Astrocyte of the hippocampus (primary cell): ENCODE results near the gene GK.
"Not testable (repeated sequence)": the region's sequence is repeated elsewhere in the genome, so short reads cannot be mapped to it uniquely, and the experiment has no call there.

Experiments
- DNase-seq: peaks from one replicate; pipeline ENCODE4 v3.0.0; 2011; ENCODE audit warnings: low read depth, low spot score

Gene GK

DNA sequence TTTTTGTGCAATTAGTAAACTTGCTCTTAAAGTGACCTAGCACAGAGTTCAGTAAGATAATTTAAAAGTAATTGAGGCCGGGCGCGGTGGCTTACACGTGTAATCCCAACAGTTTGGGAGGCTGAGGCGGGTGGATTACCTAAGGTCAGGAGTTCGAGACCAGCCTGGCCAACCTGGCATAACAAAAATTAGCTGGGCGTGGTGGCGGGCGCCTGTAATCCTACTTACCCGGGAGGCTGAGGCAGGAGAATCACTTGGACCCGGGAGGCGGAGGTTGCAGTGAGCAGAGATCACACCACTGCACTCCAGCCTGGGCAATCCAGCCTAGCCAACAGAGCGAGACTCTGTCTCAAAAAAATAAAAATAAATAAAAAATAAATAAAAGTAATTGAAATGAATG, 1.2 kb downstream of the GK start:
- DNase-seq: not testable (repeated sequence)

DNA sequence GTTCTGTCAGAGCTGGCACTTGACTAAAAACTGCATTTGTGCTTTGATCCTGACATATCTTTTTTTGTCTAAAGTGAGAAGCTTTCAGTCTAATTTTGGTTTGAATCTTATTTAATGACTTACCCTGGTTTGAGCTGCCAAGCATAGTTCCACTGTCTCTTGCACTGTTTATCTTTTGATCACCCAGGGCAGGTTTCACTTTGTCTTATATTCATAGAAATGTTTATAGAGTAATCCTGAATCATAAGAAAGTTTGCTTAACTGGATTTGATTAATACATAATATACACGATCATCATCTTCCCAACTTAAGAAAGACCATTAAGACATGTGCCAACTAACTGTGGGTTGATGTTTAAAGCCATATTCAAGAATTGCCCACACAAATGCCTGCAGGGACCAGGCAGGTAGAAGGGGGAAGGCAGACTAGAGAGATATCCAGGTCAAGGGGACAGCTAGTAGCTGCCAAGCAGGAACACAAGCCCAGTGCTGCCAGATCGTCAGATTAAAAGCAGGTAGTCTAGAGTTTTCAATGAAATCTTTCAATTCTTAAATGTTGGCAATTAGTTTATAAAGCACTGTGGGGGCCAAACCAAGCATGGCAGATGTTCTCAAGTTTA, 1.9 kb downstream of the GK start:
- no peak for DNase-seq

DNA sequence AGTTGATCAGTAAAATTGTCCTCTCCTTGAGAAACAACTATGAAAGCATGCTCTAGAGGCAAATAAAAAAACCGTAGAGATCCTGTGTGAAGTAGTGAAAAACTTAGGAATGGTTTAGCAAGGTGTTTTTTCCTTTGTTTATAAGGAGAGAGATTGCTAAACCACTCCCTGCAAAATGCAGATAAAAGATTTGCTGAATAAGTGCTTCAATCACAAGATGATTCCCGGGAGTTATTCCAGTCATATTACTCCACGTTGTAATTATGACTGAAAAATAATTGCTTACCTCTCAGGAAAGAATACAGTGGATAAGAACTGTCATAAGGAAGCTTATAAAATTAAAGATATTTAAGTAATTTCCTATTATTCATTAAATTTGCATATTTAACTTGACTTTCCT, 2.8 kb downstream of the GK start:
- DNase-seq: no peak

DNA sequence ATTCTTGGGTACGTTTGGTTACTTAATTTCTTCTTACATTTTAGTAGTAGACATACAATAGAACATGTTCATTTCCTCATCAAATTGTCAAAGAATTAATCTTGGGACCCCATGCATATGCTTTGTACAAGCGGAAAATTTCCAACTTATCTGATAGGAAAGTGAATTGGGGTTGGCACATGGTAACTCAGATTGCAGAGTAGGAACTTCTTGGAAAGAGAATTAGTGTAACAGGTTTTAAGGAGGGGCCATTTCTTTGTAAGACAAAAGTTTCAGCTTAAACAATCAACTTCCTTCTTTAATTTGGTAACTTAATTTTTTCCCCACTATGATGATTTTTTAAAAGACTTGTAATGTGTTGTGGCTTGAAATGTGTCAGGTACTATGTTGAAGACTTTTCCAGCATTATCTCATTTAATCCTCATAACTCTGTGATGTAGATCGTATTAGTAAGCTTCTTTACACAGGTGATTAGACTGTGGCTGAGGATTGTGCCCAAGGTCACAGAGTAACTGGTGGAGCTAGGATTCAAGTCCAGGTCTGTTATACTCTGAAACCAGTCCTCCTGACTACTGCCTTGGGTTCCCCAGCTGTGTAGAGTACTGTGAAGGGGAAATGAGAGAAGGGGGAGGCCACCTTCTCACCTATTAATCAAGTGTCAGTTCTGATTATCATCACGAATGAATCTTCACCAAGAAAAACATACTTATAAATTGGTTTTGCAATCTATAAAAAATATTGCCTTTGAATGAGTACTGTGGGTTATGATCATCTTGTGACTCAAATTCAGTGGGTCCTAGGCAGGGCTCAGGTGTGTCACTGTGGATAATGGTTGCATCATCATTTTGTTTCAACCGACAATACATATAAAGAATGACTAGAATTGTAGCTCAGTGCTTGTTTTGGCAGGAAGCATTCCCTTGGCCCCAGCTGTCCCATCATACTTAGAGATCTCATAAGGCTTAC, 4.3 kb downstream of the GK start:
- DNase-seq: no peak

DNA sequence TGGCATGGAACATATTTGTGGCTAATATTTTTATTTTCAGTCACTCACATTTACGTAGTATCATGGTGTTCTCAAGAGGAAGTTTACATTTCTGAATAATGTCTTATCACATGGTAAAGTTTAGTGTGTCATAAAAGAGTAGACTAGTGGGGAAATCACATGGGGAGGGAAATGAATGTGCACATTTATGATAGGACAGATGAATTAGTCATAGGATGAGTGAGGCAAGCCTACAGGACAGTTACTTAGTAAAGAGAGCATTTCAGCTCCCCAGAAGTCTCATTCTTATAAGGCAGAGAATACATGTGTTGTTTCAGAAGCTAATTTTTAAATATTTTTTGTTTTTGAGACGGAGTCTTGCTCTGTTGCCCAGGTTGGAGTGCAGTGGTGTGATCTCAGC, 6.2 kb downstream of the GK start:
- DNase-seq: no peak

DNA sequence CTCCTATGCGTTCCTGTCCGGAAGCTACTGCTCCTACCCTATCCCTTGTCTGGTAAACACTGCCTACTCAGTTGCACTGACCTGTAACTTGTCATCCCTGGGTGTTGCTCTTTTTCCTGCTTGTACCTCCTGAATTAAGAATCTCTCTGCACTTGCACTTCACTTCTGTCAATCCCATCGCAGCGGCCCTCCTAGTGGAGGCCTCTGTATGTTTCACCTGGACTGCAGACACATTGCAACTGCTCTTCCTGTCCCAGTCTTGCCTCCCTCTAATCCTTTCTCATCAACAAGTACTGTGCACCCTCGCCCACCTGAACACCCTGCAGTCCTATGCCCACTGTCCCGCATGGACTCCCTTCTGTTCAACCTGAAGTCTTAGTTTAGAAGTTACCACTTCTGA, 8.0 kb downstream of the GK start:
- no peak for DNase-seq

DNA sequence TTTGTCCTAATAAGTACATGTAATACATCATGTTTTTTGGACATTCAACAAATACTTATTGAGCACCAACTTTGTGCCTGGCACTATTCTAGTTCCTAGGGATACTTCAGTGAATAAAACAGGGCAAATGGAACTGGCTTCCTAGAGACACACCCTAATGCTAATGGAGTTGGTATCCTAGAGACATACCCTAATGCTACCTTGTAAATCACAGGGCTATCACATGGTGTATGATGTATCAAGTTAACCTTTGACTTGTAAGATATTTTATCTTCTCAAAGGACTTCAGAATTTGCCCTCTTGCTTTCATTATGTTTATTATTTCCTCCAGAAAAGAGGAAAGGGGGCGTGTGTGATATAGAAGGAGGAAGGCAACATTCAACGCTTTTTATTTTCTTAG, 10.1 kb downstream of the GK start:
- DNase-seq: no peak

DNA sequence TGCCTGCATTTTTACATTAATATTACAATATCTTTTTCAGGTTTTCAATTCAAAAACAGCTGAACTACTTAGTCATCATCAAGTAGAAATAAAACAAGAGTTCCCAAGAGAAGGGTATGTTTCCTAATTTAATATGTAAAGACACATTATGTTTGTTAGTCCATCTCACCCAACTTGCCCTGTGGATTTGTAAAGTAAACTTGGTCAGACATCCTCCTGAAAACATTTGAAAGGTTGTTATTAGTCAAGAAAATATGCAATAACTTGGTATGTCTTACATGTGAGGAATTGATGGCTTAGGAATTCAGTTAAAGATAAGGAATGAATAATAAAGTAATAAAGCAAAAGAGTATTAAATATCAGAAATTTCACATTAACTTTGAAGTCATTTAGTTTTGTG, 12.2 kb downstream of the GK start:
- no peak for DNase-seq

DNA sequence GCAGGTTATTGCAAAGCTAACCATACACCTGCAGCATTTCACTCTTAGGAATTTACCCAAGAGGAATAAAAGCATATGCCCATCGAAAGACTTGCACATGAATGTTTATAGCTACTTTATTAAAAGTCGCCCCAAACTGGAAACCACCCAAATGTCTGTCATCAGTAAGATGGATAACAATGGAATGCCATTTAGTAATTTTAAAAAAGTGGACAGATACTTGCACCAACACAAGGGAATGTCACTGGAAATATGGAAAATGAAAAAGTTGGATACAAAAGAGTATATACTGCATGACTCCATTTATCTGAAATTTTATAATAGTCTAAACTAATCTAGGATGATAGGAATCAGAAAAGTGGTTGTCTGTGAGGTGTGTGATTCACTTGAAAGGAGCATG, 12.9 kb downstream of the GK start:
- DNase-seq: no peak

DNA sequence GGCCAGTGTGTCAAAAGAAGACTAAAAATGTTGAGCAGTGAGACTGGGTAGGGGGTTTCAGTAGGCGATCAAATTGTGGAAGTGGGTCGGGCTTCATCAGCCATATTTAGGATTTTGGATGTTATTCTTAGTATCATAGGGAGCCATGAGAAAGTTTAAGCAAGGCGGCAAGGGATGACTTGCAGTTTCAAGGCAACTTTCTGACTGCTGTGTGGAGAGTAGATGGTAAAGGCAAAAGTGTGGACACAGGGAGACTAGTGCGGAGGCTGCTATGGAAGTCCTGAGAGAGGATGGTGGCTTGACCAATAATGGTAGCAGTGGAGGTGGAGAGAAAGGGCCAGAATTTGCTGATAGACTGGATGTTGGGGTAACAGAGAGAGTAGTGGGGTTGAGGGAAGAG, 15.4 kb downstream of the GK start:
- DNase-seq: no peak

DNA sequence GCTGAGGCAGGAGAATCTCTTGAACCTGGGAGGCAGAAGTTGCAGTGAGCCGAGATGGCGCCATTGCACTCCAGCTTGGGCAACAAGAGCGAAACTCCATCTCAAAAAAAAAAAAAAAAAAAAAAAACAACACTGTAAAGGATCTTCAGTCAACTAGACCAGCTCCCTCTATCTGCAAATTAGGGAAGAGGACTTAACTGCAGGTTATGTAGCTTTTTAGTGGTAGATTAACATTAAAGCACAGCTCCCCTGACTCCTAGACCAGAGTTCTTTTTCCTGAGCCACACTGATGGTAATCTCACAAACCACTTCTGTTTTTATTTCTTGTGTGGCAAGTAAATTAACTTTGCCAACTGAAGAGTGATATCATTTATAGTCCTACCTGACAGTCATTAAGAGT, 18.0 kb downstream of the GK start:
- not testable (repeated sequence) for DNase-seq

DNA sequence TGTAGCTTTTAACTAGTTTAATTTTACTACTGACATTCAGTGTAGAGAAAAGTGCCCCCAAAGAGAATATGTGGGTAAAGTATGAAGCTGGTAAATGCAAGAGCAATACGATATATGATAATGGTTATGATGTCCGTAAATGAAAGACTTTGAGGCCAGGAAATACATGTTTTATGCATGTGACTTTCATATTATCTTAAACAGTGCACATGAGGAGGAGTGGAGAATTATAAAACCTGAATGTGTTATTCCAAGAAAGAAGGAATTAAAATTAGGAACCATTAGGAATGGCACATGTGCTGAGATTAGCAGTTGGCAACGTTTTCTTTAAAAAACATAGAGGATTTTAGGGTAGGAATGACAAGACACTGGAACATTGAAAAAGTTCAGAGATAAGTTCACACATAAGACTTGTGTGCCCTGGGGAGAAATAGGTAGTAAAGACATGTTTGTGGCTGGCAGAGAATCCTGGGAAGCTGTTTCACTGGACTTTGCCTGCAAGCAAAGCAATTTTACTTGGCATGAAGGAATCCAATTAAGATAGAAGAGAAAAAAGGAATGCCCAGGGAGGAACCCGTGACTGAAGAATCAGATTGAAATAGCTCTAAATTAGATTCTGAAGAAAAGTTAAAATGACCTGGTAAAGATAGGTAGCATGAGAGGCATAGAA, 20.0 kb downstream of the GK start:
- DNase-seq: no peak

DNA sequence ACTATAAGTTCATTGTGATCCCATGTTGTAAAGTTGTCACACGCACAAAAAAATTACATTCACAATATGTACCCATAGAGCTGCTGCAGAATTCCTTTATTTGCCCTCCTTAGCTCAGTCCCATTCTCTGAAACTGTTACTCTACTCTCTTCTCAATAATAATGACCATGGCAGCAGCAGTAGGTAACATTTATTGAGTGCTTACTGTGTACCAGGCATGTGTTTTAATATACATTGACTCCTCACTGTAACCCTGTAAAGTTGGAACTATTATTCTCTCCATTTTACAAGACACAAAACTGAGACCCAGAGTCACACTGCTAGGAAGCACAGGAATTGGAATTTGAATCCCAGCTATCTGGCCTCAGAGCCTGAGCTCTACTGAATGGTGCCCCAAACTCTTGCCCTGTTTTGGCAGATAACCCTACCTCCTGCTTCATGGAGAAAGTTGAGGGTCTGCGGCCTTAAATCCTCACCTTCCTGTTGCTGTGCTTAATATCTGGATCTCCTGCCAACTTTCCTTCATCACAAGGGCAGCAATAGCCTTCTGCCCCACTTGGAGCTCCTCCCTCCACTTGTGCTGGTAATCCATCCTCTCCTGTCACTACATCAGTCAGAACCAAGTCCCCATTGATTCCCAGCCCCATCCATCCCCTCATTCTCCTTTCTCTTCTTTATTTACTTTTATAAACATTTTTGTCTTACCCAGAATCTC, 20.8 kb downstream of the GK start:
- no peak for DNase-seq

DNA sequence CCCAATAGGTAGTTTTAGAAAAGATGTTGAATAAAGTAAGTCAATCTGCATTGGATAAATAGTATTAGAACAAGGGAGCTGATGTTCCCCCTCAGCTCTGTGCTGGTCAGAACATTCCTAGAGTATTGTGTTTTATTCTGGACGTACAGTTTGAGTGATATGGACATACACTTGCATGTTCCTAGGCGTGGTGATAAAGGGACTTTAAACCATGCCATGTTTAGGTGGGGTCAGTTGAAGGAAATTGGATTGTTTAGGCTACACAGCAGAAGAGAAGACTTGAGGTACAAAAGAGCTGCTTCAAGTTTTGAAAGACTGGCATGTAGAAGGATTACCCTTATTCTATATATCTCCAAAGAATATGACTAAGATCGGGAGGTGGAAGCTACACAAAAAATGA, 21.6 kb downstream of the GK start:
- DNase-seq: no peak

DNA sequence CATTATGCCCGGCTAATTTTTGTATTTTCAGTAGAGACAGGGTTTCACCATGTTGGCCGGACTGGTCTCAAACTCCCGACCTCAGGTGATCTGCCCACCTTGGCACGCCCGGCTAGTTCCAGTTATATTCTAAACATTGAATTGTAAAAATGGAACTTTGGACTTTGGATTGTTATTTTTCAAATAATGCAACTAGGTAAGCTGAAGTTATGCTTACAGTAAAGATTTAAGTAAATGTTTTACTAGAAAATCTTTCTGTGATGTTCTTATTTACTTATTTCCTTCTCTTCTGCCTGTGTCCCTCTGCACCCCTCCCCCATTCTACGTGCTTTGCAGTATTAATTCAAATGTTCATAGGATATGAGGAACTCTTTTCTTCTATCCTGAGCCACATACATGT, 26.1 kb downstream of the GK start:
- no peak for DNase-seq

DNA sequence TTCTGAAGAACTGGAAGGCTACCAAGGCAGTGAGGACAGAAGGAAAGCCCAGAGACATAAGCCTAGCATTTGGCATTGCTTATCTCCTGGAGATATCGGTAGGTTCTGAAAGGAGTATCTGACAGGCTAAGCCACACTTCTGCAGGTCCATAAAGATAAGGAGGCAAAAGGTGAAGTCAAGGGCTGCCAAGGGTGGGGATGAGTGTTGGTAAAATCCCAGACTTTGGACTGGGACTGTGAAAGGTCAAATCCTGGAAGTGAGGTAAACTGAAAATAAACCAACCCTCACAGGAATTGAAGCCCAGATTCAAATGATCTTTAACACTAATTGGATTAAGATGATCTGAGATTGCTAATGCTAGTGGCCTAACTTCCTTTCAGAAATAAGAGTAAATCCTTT, 27.4 kb downstream of the GK start:
- DNase-seq: no peak

DNA sequence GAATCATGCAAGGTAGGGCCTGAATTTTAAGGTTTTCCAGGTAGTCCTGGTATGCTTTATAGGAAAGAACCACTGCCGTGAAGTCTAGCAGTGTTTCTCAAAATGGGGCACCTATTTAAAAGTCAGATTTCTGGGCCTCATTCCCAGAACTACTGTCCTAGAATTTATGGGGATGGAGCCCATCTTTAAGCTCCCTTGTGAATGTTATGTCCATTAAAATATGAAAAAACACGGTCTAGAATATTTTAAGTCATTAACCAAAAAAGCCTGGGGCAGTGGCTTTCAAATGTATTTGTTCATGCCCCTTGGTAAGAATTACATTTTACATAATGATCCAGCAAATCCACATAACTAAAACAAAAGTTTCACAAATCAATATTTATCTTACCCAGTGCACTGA, 35.4 kb downstream of the GK start:
- no peak for DNase-seq

DNA sequence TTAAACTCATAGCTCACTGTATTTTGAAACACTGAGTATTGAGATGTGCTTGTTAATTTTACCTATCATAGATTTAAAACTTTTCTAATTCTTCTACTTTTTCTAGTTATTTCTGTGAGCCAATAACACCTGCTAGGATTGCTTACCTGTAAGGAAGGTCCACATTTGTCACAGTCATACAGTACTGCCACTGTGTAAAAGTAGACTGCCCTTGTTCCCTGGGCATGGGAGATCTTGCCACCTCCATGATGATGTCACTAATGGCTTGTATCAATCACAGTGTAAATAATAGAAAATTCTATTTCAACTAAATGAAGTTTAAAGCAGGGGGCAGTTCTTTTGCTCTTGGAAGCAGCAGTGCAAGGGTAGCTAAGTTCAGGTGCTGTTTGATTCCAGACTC, 35.9 kb downstream of the GK start:
- no peak for DNase-seq

DNA sequence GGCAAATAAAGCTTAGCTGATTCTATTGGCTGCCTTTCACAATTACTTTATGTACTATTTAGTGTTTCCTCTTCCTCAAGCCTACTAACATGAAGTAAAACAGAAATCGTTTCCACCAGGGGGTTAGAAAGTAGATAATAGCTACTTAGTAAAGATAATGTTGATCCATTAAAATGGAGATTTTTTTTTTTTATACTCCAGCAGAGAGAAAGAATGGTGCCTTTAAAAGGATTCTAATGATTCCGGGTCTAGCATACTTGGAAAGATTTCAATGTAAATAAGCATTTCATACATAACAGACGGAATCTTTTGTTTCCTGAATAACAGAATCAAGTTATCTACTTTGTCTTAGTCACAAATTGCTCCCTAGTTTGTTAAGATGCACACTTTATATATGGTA, 37.1 kb downstream of the GK start:
- no peak for DNase-seq

DNA sequence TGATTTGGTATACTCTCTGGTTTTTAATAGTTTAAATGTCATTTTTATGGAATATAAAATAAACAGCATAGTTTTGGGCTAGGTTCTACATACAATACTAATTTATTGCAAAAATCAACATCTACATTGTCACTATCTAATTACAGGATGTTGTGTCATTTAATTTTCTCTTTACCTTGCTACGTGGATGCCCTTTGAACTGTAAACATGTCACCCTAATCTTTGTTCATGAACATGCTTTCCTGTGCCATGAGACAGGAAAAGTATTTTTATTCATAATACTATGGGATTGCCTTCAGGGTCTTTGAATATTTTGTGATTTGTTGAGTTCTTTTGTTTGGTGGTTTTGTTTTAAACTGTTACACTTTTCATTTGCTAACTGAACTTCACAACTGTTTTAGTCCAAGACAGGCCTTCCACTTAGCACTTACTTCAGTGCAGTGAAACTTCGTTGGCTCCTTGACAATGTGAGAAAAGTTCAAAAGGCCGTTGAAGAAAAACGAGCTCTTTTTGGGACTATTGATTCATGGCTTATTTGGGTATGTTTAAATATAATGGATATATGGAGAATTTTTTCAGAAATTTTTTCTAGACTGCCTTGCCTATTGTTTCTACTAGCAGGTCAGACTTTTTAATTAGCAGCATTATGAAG, 40.9 kb downstream of the GK start:
- DNase-seq: no peak

DNA sequence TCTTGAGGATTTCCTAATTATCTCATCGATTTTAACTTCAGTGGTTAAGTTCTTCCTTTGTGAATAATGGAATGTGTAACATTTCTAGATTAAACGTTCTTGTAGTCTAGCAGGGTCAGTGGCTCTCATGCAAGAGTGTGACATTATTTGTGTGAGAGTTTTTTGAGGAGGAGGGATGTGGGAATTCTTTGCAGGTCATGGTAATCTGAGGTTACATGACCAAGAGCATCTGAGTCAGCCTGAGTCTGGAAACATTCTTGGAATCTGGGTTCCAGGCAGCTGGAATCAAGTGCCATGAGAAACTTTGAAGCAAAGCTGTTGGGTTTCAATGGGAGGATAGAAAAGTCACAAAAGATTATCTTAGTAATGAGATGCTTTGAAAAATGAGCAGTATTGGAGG, 49.5 kb downstream of the GK start:
- peak; percentile 53 for DNase-seq
